Breast epithelium (tissue), 4 donors: Measurements from ENCODE around the gene ZWILCH. TPM values are rescaled to one million over a fixed set of nuclear protein-coding genes. Genes with fewer than 3 reads are reported as not detected.

Source experiments
- DNase-seq, 2 donors: peaks; one replicate each; pipeline ENCODE4 v3.0.0-alpha.2; 2019; ENCODE audit warnings: low spot score in 2 of 2
- H3K27ac ChIP-seq, 2 donors: fragments of 200-600 bp; sonication (generic) in 1 of 2; one replicate each; pipeline ENCODE4 v1.5.1; 2016 to 2019; ENCODE audit warnings: mild to moderate bottlenecking in 1 of 2
- H3K27me3 ChIP-seq, 2 donors: fragments of 200-600 bp; sonication (generic) in 1 of 2; one replicate each; pipeline versions ENCODE4 v1.5.1 to v1.6.0; 2017 to 2019; ENCODE audit warnings: control low read depth in 1 of 2, mild to moderate bottlenecking in 1 of 2
- H3K36me3 ChIP-seq: fragments of 200-600 bp; one replicate; pipeline ENCODE4 v1.5.1; 2019
- H3K4me1 ChIP-seq, 2 donors: fragments of 200-600 bp; sonication (generic); one replicate each; pipeline ENCODE4 v1.5.1; 2016 to 2019; ENCODE audit warnings: control low read depth in 1 of 2
- H3K4me3 ChIP-seq, 3 donors: fragments of 200-600 bp; sonication (generic); 1 replicate in 2 of 3; 2 replicates in 1 of 3; pipeline ENCODE4 v1.5.1; 2016 to 2019; ENCODE audit warnings: mild to moderate bottlenecking in 3 of 3, moderate library complexity in 2 of 3
- H3K9me3 ChIP-seq, 2 donors: fragments of 200-600 bp; sonication (generic) in 1 of 2; one replicate each; pipeline ENCODE4 v1.5.1; 2016 to 2019; ENCODE audit warnings: control low read depth in 1 of 2
- CTCF ChIP-seq, 3 donors: fragments of 450-650 bp; IDR thresholded peaks; one replicate each; pipeline ENCODE4 v1.5.1; 2016 to 2017; ENCODE audit warnings: antibody characterized with exemption in 3 of 3, mild to moderate bottlenecking in 3 of 3, moderate library complexity in 3 of 3
- POLR2A ChIP-seq: fragments of 450-650 bp; IDR thresholded peaks from one replicate; pipeline ENCODE4 v1.6.1; 2016; ENCODE audit warnings: antibody characterized with exemption, mild to moderate bottlenecking, moderate library complexity
- POLR2AphosphoS5 ChIP-seq, 3 donors: sonication (generic); formaldehyde crosslinking; IDR thresholded peaks; one replicate each; pipeline ENCODE4 v1.6.1; 2017; ENCODE audit warnings: antibody characterized with exemption in 3 of 3
- intact Hi-C: fragments of 100-400 bp; cut with DNase I; formaldehyde crosslinking; loops from one replicate; pipeline ENCODE4 v1.15.1; 2023; ENCODE audit warnings: low total_unique reads
- total RNA-seq, 3 donors: library from RNA; depleted of rRNA; stranded (reverse); fragments of >200 nt; gene quantifications; one replicate each; pipeline ENCODE4 v1.1.0, GENCODE V29; 2016

ZWILCH gene
- total RNA-seq, 3 donors from 2014 or later, result 4.0 to 8.2 (median 7.6) TPM

GRCh38 chr15:66595931-66596545, 90.9 kb downstream of the ZWILCH start:
- Histone ChIP-seq H3K27me3 (no peaks in the 10 kb centered on the region), H3K9me3 (no peaks in the 10 kb centered on the region), H3K36me3 (no peaks in the 10 kb centered on the region), H3K27ac (no peak overlapping the region), H3K4me3 (no peak overlapping the region), H3K4me1 (no peaks in the 10 kb centered on the region)
- no peak for DNase-seq
- intact Hi-C loops, result no loop called here
- no peak for TF ChIP-seq POLR2AphosphoS5 (IDR thresholded peaks at IDR 0.05)
- no peak for TF ChIP-seq POLR2A
- TF ChIP-seq CTCF (IDR thresholded peaks at IDR 0.05), result no peak

- DNase-seq, result no peak
- Histone ChIP-seq H3K27me3 (no peaks in the 10 kb centered on the region), H3K27ac (no peak overlapping the region), H3K4me1 (no peaks in the 10 kb centered on the region), H3K36me3 (no peaks in the 10 kb centered on the region), H3K9me3 (no peaks in the 10 kb centered on the region), H3K4me3 (no peak overlapping the region)
- TF ChIP-seq CTCF (IDR thresholded peaks at IDR 0.05) (no peak), POLR2A (no peak), POLR2AphosphoS5 (IDR thresholded peaks at IDR 0.05) (no peak)
- intact Hi-C loops, result no loop called here
These were observed 93.1 kb downstream of the ZWILCH start for GRCh38 chr15:66598095-66598815.

Other genes starting within 250 kb of the ZWILCH start
- gene DIS3L, start 211.8 kb upstream of the ZWILCH start, total RNA-seq, result 10 to 100 TPM; 37.0 to 46.4 (median 43.2) TPM
- gene TIPIN, start 148.6 kb upstream of the ZWILCH start, total RNA-seq, result 1 to 10 TPM; 5.0 to 9.7 (median 6.6) TPM
- 10 to 100 TPM; 29.2 to 59.7 (median 38.5) TPM for gene MAP2K1, start 118.4 kb upstream of the ZWILCH start, total RNA-seq
- 10 to 100 TPM; 26.9 to 35.1 (median 31.5) TPM for gene SNAPC5, start 7.6 kb upstream of the ZWILCH start, total RNA-seq
- 1,000 to 10,000 TPM; 3,770 to 3,861 (median 3,828) TPM for gene RPL4, start 471 bp upstream of the ZWILCH start, total RNA-seq
- gene LCTL, start 60.7 kb downstream of the ZWILCH start, total RNA-seq, result not detected
- 10 to 100 TPM in 2 of 3 donors, 1 to 10 TPM in 1; 7.6 to 22.6 (median 13.4) TPM for gene SMAD6, start 196.9 kb downstream of the ZWILCH start, total RNA-seq